Testis (tissue), 3 donors: ENCODE measurements around the gene ANKS1B. TPM values are rescaled to one million over a fixed set of nuclear protein-coding genes. Genes with fewer than 3 reads are reported as not detected.
"Not testable (repeated sequence)": the region's sequence is repeated elsewhere in the genome, so short reads cannot be mapped to it uniquely, and the experiment has no call there.

ENCODE experiments used
- DNase-seq: peaks from one replicate; pipeline ENCODE4 v3.0.0-alpha.2; 2019
- H3K27ac ChIP-seq, 2 donors: fragments of 200-600 bp; sonication (generic); one replicate each; pipeline ENCODE4 v1.5.1; 2019
- H3K27me3 ChIP-seq: fragments of 200-600 bp; sonication (generic); one replicate; pipeline ENCODE4 v1.5.1; 2019
- H3K36me3 ChIP-seq: fragments of 200-600 bp; sonication (generic); one replicate; pipeline ENCODE4 v1.5.1; 2017; ENCODE audit warnings: low read depth; ENCODE audit errors: missing control alignments
- H3K4me1 ChIP-seq: fragments of 200-600 bp; sonication (generic); one replicate; pipeline ENCODE4 v1.5.1; 2019
- H3K4me3 ChIP-seq, 2 donors: fragments of 200-600 bp; sonication (generic); one replicate each; pipeline ENCODE4 v1.5.1; 2017 to 2019
- H3K9me3 ChIP-seq: fragments of 200-600 bp; sonication (generic); one replicate; pipeline ENCODE4 v1.5.1; 2017
- POLR2A ChIP-seq: fragments of 450-650 bp; IDR thresholded peaks from one replicate; pipeline ENCODE4 v1.6.1; 2017; ENCODE audit warnings: antibody characterized with exemption, mild to moderate bottlenecking, moderate library complexity
- WGBS, 2 donors: methylation state at CpG; one replicate each; pipeline ENCODE4 v1.1.5; 2018; 5-methylcytosine and 5-hydroxymethylcytosine counted together
- intact Hi-C: fragments of 100-400 bp; cut with DNase I; formaldehyde crosslinking; loops from one replicate; pipeline ENCODE4 v1.15.1; 2023; ENCODE audit warnings: low total_unique reads
- polyA plus RNA-seq: library from polyadenylated mRNA; stranded (reverse); fragments of 350-450 nt; fragmentation: Illumina TruSeq; extraction: RNeasy Lipid Tissue Mini Kit (QIAGEN cat#74804); gene quantifications from one replicate; pipeline ENCODE4 v1.2.3, GENCODE V29; 2014; ENCODE audit warnings: low read depth, low replicate concordance; ENCODE audit not compliant: insufficient read depth
- total RNA-seq, 2 donors: library from RNA; depleted of rRNA; stranded (reverse); fragments of >200 nt; gene quantifications; one replicate each; pipeline ENCODE4 v1.2.3, GENCODE V29; 2016
- TF ChIP-seq, protein P1 (sequence below), 3 experiments: fragments of 450-650 bp in 2 of 3; fragments of 200-600 bp in 1 of 3; sonication (generic) in 1 of 3; IDR thresholded peaks; one replicate each; pipeline ENCODE4 v1.5.1; 2016 to 2019; ENCODE audit warnings: antibody characterized with exemption in 3 of 3, mild to moderate bottlenecking in 2 of 3, moderate library complexity in 1 of 3

ANKS1B gene
- total and polyA plus RNA-seq, 3 donors from 2014 or later, result 26.8 to 58.2 (median 30.9) TPM

DNA sequence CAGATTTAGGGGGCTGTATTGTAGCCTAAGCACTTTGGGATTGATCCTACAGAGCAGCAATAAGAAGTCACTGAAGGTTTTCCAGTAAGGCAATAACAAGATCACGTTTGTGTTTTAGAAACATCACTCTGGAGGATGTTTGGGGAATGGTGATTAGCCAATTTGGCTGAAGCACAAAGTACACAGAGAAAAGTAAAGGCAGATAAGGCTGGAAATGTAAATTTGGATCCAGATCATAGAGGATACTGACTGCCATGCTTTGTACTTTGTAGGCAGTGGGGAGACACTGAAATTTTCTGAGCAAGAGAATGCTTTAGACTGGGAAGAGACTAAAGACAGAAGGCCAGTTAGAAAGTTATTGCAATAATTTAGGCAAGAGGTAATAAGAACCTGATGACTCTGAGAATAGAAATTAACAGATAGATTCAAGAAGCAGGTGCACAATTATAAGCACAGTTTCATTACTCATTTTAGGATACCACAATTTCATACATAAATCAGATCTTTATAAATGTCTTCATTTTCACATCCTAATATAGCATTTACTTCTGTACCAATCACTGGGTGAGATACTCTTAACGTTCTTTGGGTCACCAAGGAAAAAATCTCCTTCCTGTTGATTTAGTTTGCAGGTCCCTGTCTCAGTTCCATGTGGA lies 651.7 kb downstream of the ANKS1B start:
- Histone ChIP-seq H3K4me1 (no peaks in the 10 kb centered on the region), H3K27ac (no peak overlapping the region), H3K27me3 (no peaks in the 10 kb centered on the region), H3K4me3 (no peak overlapping the region), H3K9me3 (no peaks in the 10 kb centered on the region), H3K36me3 (no peaks in the 10 kb centered on the region)
- intact Hi-C loops, result no loop called here
- 36 to 37% methylated on average over 2 of the region's 2 CpGs for WGBS, 2 donors
- DNase-seq, result no peak
- TF ChIP-seq, protein P1, sequence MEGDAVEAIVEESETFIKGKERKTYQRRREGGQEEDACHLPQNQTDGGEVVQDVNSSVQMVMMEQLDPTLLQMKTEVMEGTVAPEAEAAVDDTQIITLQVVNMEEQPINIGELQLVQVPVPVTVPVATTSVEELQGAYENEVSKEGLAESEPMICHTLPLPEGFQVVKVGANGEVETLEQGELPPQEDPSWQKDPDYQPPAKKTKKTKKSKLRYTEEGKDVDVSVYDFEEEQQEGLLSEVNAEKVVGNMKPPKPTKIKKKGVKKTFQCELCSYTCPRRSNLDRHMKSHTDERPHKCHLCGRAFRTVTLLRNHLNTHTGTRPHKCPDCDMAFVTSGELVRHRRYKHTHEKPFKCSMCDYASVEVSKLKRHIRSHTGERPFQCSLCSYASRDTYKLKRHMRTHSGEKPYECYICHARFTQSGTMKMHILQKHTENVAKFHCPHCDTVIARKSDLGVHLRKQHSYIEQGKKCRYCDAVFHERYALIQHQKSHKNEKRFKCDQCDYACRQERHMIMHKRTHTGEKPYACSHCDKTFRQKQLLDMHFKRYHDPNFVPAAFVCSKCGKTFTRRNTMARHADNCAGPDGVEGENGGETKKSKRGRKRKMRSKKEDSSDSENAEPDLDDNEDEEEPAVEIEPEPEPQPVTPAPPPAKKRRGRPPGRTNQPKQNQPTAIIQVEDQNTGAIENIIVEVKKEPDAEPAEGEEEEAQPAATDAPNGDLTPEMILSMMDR (IDR thresholded peaks at IDR 0.05), result no peak
- TF ChIP-seq POLR2A, result no peak

DNA sequence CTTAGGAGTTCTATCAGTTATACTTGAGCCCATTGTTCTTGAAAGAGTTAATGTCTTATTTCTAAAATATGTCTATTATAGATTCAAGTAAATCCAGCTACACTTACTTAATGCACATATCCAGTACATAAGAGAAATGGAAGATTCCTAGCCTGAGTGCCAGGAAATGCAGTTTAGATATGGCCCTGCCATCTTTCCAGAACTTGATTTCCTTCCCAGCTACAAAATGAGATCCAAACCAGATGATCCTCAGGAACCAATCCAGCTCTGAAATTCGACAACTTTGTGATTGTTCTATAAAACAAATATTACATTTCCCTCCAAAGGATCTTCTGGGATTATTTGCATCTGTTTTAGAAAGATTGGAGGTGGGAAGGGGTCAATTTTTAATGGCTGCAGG lies 654.5 kb downstream of the ANKS1B start:
- intact Hi-C loops, result no loop called here
- no peak for DNase-seq
- TF ChIP-seq, protein P1 (IDR thresholded peaks at IDR 0.05), result no peak
- TF ChIP-seq POLR2A, result no peak
- Histone ChIP-seq H3K9me3 (no peaks in the 10 kb centered on the region), H3K4me3 (no peak overlapping the region), H3K27ac (no peak overlapping the region), H3K4me1 (no peaks in the 10 kb centered on the region), H3K27me3 (no peaks in the 10 kb centered on the region), H3K36me3 (no peaks in the 10 kb centered on the region)
- 33 to 35% methylated on average over 1 of the region's 1 CpG for WGBS, 2 donors

DNA sequence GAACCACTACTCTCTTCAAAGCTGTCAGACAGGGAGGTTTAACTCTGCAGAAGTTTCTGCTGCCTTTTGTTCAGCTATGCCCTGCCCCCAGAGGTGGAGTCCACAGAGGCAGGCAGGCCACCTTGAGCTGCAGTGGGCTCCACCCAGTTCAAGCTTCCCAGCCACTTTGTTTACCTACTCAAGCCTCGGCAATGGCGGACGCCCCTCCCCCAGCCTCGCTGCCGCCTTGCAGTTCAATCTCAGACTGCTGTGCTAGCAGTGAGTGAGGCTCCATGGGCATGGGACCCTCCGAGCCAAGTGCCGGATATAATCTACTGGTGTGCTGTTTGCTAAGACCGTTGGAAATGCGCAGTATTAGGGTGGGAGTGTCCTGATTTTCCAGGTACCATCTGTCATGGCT lies 663.5 kb downstream of the ANKS1B start:
- H3K9me3 ChIP-seq, H3K4me1 ChIP-seq, H3K27me3 ChIP-seq, H3K4me3 ChIP-seq, H3K27ac ChIP-seq, DNase-seq, H3K36me3 ChIP-seq, intact Hi-C loops: not testable (repeated sequence)
- 91% methylated on average over 9 of the region's 9 CpGs for WGBS, 2 donors

DNA sequence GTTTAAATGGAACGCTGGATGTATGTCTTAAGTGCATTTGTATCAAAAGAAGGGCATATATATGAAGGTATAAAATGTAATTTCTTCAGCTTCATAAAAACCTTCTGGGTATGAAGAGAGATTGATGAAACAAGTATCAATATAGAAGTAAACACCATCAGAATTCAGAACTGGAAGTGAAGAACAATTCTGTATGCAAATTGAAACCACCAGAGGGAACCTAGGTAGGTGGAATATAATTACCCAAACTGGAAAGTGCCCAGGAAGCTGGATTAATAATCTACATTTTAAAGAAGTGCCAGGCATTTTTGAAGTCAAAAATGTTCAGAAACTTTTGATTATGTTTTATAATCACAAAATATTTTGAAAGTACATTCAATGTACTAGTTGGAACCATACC lies 673.4 kb downstream of the ANKS1B start:
- DNase-seq, result no peak
- intact Hi-C loops, result no loop called here
- Histone ChIP-seq H3K4me3 (no peak overlapping the region), H3K27me3 (no peaks in the 10 kb centered on the region), H3K36me3 (no peaks in the 10 kb centered on the region), H3K4me1 (no peaks in the 10 kb centered on the region), H3K9me3 (no peaks in the 10 kb centered on the region), H3K27ac (no peak overlapping the region)
- TF ChIP-seq, protein P1 (IDR thresholded peaks at IDR 0.05), result no peak
- no peak for TF ChIP-seq POLR2A
- 88 to 89% methylated on average over 1 of the region's 1 CpG for WGBS, 2 donors

DNA sequence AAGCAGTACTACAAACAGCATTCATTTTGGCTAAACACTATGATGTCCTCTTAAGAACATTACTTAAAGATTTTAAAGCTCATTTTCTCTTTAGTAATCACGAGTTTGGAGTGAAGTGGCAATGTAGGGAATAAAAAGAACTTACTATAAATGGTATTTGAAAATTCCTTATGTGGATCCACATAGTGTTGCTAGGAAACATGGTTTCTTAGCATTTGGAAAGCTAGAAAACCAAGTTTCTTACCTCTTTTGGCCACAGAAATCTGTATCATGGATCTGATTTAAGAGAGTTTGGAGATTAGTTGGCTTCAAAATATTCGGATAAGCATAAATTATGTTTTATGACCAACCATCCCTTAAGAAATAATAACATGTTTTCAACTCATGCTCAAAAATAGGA lies 674.9 kb downstream of the ANKS1B start:
- TF ChIP-seq, protein P1 (IDR thresholded peaks at IDR 0.05), result no peak
- TF ChIP-seq POLR2A, result no peak
- intact Hi-C loops, result no loop called here
- Histone ChIP-seq H3K9me3 (no peaks in the 10 kb centered on the region), H3K27ac (no peak overlapping the region), H3K4me1 (no peaks in the 10 kb centered on the region), H3K4me3 (no peak overlapping the region), H3K27me3 (no peaks in the 10 kb centered on the region), H3K36me3 (no peaks in the 10 kb centered on the region)
- no peak for DNase-seq
- 82 to 87% methylated on average over 2 of the region's 2 CpGs for WGBS, 2 donors
